Measurements from ENCODE around the gene NUP210.
"Not testable (repeated sequence)": the region's sequence is repeated elsewhere in the genome, so short reads cannot be mapped to it uniquely, and the experiment has no call there.

- TF ChIP-seq CTCF (conservative IDR thresholded peaks at IDR 0.05; ENCODE audit: low read depth, low read length); EZH2 (IDR thresholded peaks at IDR 0.05; ENCODE audit: low read length, unreplicated experiment); EZH2phosphoT487 (IDR thresholded peaks at IDR 0.05; ENCODE audit: borderline replicate concordance, low read length): not testable (repeated sequence)
Measured at GRCh38 chr3:13377741-13378140, 42.4 kb downstream of the NUP210 start.
